IMR-90 (cell line): ENCODE results near the gene RMI1. TPM values are rescaled to one million over a fixed set of nuclear protein-coding genes. Genes with fewer than 3 reads are reported as not detected.

Experiments used
- ATAC-seq: fragments of 200-7000 bp; cut with Tn5 transposase; 2 replicates; pipeline ENCODE4 v1.9.1; 2020; ENCODE audit warnings: low read depth, mild to moderate bottlenecking, moderate library complexity
- BruUV-seq: library from RNA; stranded (reverse); fragments of 400-500 nt; replicated peaks from 2 replicates; lab custom pipeline; 2021; lab: Mats Ljungman, UMichigan
- CTCF ChIA-PET: fragments of 300-600 bp; formaldehyde crosslinking; extraction: SDS; loops from one replicate; lab custom pipeline; 2021; ENCODE audit warnings: antibody characterized with exemption; lab: Yijun Ruan, JAX
- POLR2A ChIA-PET: fragments of 300-600 bp; sonication (Branson Sonifier 250); formaldehyde crosslinking; loops from one replicate; lab custom pipeline; 2022; ENCODE audit warnings: antibody characterized with exemption; ENCODE audit not compliant: unreplicated experiment; lab: Charles Lee
- DNase-seq: peaks from one replicate; pipeline ENCODE4 v3.0.0; 2013
- H2AFZ ChIP-seq: replicated peaks from 2 replicates; pipeline ENCODE3; 2013; ENCODE audit warnings: low read length, mild to moderate bottlenecking; ENCODE audit not compliant: poor library complexity
- H2AK5ac ChIP-seq: 2 replicates; pipeline ENCODE4 v1.6.1; 2013; ENCODE audit warnings: low read depth, low read length, inconsistent platforms
- H2AK9ac ChIP-seq: replicated peaks from 2 replicates; pipeline ENCODE3; 2013; ENCODE audit warnings: mild to moderate bottlenecking, low read depth, low read length, moderate library complexity; ENCODE audit not compliant: poor library complexity
- H2BK120ac ChIP-seq: 2 replicates; pipeline ENCODE4 v1.6.1; 2013; ENCODE audit warnings: low read depth, low read length, inconsistent platforms
- H2BK15ac ChIP-seq: 3 replicates; pipeline ENCODE4 v1.6.1; 2013; ENCODE audit warnings: low read depth, low read length, inconsistent platforms
- H2BK20ac ChIP-seq: 2 replicates; pipeline ENCODE4 v1.6.1; 2013; ENCODE audit warnings: low read depth, mild to moderate bottlenecking, inconsistent platforms, low read length, moderate library complexity
- H2BK5ac ChIP-seq: 2 replicates; pipeline ENCODE4 v1.6.1; 2013; ENCODE audit warnings: mild to moderate bottlenecking, low read depth, low read length, inconsistent platforms; ENCODE audit not compliant: poor library complexity, severe bottlenecking
- H3K14ac ChIP-seq: replicated peaks from 2 replicates; pipeline ENCODE4 v1.6.1; 2013; ENCODE audit warnings: low read depth, low read length, inconsistent platforms
- H3K18ac ChIP-seq: 2 replicates; pipeline ENCODE4 v1.6.1; 2013; ENCODE audit warnings: low read depth, low read length, control low read depth
- H3K23ac ChIP-seq: 2 replicates; pipeline ENCODE4 v1.6.1; 2013; ENCODE audit warnings: low read depth, low read length, inconsistent platforms
- H3K27ac ChIP-seq: 2 replicates; pipeline ENCODE4 v1.5.1; 2013; ENCODE audit warnings: mild to moderate bottlenecking, control low read depth, low read length; ENCODE audit not compliant: insufficient read depth
- H3K27me3 ChIP-seq: 2 replicates; pipeline ENCODE4 v1.6.1; 2013; ENCODE audit warnings: low read length; ENCODE audit not compliant: control insufficient read depth, insufficient read depth
- H3K36me3 ChIP-seq: 2 replicates; pipeline ENCODE4 v1.6.1; 2013; ENCODE audit warnings: low read length, mixed read lengths; ENCODE audit not compliant: control insufficient read depth, insufficient read depth
- H3K4ac ChIP-seq: 2 replicates; pipeline ENCODE4 v1.6.1; 2013; ENCODE audit warnings: low read depth, low read length, inconsistent platforms
- H3K4me1 ChIP-seq: 2 replicates; pipeline ENCODE4 v1.6.1; 2013; ENCODE audit warnings: low read length, mixed read lengths; ENCODE audit not compliant: control insufficient read depth, insufficient read depth
- H3K4me2 ChIP-seq: 2 replicates; pipeline ENCODE4 v1.6.1; 2013; ENCODE audit warnings: low read depth, mild to moderate bottlenecking, control low read depth, low read length, moderate library complexity
- H3K4me3 ChIP-seq: 2 replicates; pipeline ENCODE4 v1.5.1; 2013; ENCODE audit warnings: low read depth, mild to moderate bottlenecking, control low read depth, low read length, moderate library complexity; ENCODE audit not compliant: insufficient read depth
- H3K56ac ChIP-seq: 2 replicates; pipeline ENCODE4 v1.6.1; 2013; ENCODE audit warnings: low read length, inconsistent platforms; ENCODE audit not compliant: insufficient read depth; ENCODE audit errors: extremely low read depth
- H3K79me1 ChIP-seq, 2 experiments: 2 replicates each; pipeline ENCODE4 v1.6.1; 2013; ENCODE audit warnings: low read length in 2 of 2, inconsistent platforms in 1 of 2, low read depth in 1 of 2
- H3K9ac ChIP-seq: 2 replicates; pipeline ENCODE4 v1.6.1; 2013; ENCODE audit warnings: low read depth, low read length, control low read depth
- H3K9me1 ChIP-seq: 2 replicates; pipeline ENCODE4 v1.6.1; 2013; ENCODE audit warnings: low read length, inconsistent platforms; ENCODE audit not compliant: insufficient read depth
- H3K9me3 ChIP-seq: 2 replicates; pipeline ENCODE4 v1.6.1; 2013; ENCODE audit warnings: low read length; ENCODE audit not compliant: control insufficient read depth, insufficient read depth
- H4K20me1 ChIP-seq: 2 replicates; pipeline ENCODE4 v1.6.1; 2013; ENCODE audit warnings: low read length, inconsistent platforms; ENCODE audit not compliant: insufficient read depth
- H4K5ac ChIP-seq: 2 replicates; pipeline ENCODE4 v1.6.1; 2013; ENCODE audit warnings: mild to moderate bottlenecking, low read depth, low read length, control low read depth
- H4K8ac ChIP-seq, 2 experiments: 2 replicates each; pipeline ENCODE4 v1.6.1; 2013; ENCODE audit warnings: low read depth in 2 of 2, low read length in 2 of 2, control low read depth in 1 of 2, inconsistent platforms in 1 of 2
- H4K91ac ChIP-seq: 2 replicates; pipeline ENCODE4 v1.6.1; 2013; ENCODE audit warnings: low read depth, low read length, inconsistent platforms; ENCODE audit not compliant: insufficient read depth
- BHLHE40 ChIP-seq: fragments of 150-350 bp; IDR thresholded peaks from 2 replicates; pipeline ENCODE4 v1.6.1; 2016; ENCODE audit warnings: mild to moderate bottlenecking, low read depth, low read length
- CEBPB ChIP-seq: IDR thresholded peaks from 2 replicates; pipeline ENCODE4 v1.6.1; 2012; ENCODE audit warnings: low read depth, low read length, improper control_type of control experiment
- CHD1 ChIP-seq: IDR thresholded peaks from 2 replicates; pipeline ENCODE4 v1.6.1; 2012; ENCODE audit warnings: low read depth, low read length, improper control_type of control experiment
- CTCF ChIP-seq: conservative IDR thresholded peaks from 2 replicates; pipeline ENCODE4 v1.5.1; 2012; ENCODE audit warnings: mild to moderate bottlenecking, low read depth, low read length, improper control_type of control experiment
- FOS ChIP-seq: fragments of 150-350 bp; IDR thresholded peaks from 2 replicates; pipeline ENCODE4 v1.6.1; 2016; ENCODE audit warnings: low read depth, low read length
- MAFK ChIP-seq: IDR thresholded peaks from 2 replicates; pipeline ENCODE4 v1.6.1; 2012; ENCODE audit warnings: low read depth, low read length, improper control_type of control experiment
- MAZ ChIP-seq: IDR thresholded peaks from 2 replicates; pipeline ENCODE4 v1.6.1; 2012; ENCODE audit warnings: low read depth, mild to moderate bottlenecking, low read length, improper control_type of control experiment, moderate library complexity, borderline replicate concordance
- MXI1 ChIP-seq: IDR thresholded peaks from 2 replicates; pipeline ENCODE4 v1.6.1; 2012; ENCODE audit warnings: low read depth, mild to moderate bottlenecking, low read length, moderate library complexity, borderline replicate concordance
- NFE2L2 ChIP-seq: fragments of 150-350 bp; IDR thresholded peaks from 2 replicates; pipeline ENCODE4 v1.6.1; 2016; ENCODE audit warnings: low read depth, mild to moderate bottlenecking, low read length
- POLR2A ChIP-seq: IDR thresholded peaks from 2 replicates; pipeline ENCODE4 v1.6.1; 2012; ENCODE audit warnings: mild to moderate bottlenecking, low read depth, low read length
- RAD21 ChIP-seq: IDR thresholded peaks from 2 replicates; pipeline ENCODE4 v1.6.1; 2012; ENCODE audit warnings: low read length, improper control_type of control experiment
- RCOR1 ChIP-seq: IDR thresholded peaks from 2 replicates; pipeline ENCODE4 v1.6.1; 2012; ENCODE audit warnings: mild to moderate bottlenecking, low read length, improper control_type of control experiment; ENCODE audit not compliant: insufficient replicate concordance
- SMC3 ChIP-seq: fragments of 150-350 bp; IDR thresholded peaks from 2 replicates; pipeline ENCODE4 v1.6.1; 2016; ENCODE audit warnings: low read depth, mild to moderate bottlenecking, antibody characterized with exemption, low read length, moderate library complexity
- USF2 ChIP-seq: fragments of 150-350 bp; IDR thresholded peaks from 2 replicates; pipeline ENCODE4 v1.6.1; 2017; ENCODE audit warnings: mild to moderate bottlenecking, antibody characterized with exemption, low read length, low read depth
- WGBS, 2 experiments: methylation state at CpG; one replicate each; pipeline versions ENCODE4 v1.1.5 to v1.1.7; 2013; ENCODE audit warnings: missing lambda C conversion rate in 2 of 2; ENCODE audit not compliant: insufficient read length in 1 of 2; ENCODE audit errors: extremely low coverage in 2 of 2; 5-methylcytosine and 5-hydroxymethylcytosine counted together
- dilution Hi-C: fragments of 300-500 bp; cut with HindIII; formaldehyde crosslinking; loops from one replicate; pipeline ENCODE4 v1.14.3; 2018; ENCODE audit warnings: low sequenced_read_pairs; ENCODE audit not compliant: unreplicated experiment
- in situ Hi-C: fragments of 300-500 bp; cut with MboI; formaldehyde crosslinking; loops from 3 replicates; pipeline ENCODE4 v1.14.3; 2019; ENCODE audit warnings: low sequenced_read_pairs, inconsistent platforms, mixed read lengths
- intact Hi-C: fragments of 100-400 bp; cut with micrococcal nuclease; formaldehyde crosslinking; loops from 2 replicates; pipeline ENCODE4 v1.10.0; 2022
- polyA plus RNA-seq, 3 experiments: library from polyadenylated mRNA; depleted of rRNA; stranded (reverse); fragments of >200 nt; gene quantifications; 2 replicates each; pipeline ENCODE4 v1.2.3, GENCODE V29; 2012; ENCODE audit warnings: low replicate concordance in 1 of 3
- total RNA-seq: library from RNA; depleted of rRNA; stranded (reverse); fragments of >200 nt; gene quantifications from 2 replicates; pipeline ENCODE4 v1.2.3, GENCODE V29; 2012
- TF ChIP-seq, protein P1 (sequence below): fragments of 150-350 bp; IDR thresholded peaks from 2 replicates; pipeline ENCODE4 v1.6.1; 2016; ENCODE audit warnings: low read depth, mild to moderate bottlenecking, low read length, moderate library complexity, borderline replicate concordance

RMI1 gene
- total and polyA plus RNA-seq, 2 of the 4 experiments (the other 2 are of a cell fraction), result 4.4 to 6.8 TPM

- H3K4me1 ChIP-seq, result peaks cover 2% of the 10 kb centered on the region; the same call in 1 of the 2 replicates
- ChIA-PET POLR2A (no interaction called here), CTCF (no interaction called here)
- no peak overlapping the region for H2AK5ac ChIP-seq
- no peaks in the 10 kb centered on the region for H3K9me1 ChIP-seq
- H3K27ac ChIP-seq, result no peak overlapping the region
- H3K4me2 ChIP-seq, result no peak overlapping the region
- no peak overlapping the region for H3K14ac ChIP-seq
- peaks cover 10 to 11% of the 10 kb centered on the region in 2 experiments for H3K79me1 ChIP-seq
- H2AFZ ChIP-seq, result no peak overlapping the region
- H3K27me3 ChIP-seq, result no peaks in the 10 kb centered on the region
- 0 out of 2 replicates have a peak overlapping the region, but pooled peaks have one; percentile 37 for H2BK20ac ChIP-seq
- H3K4ac ChIP-seq, result no peak overlapping the region
- no peak overlapping the region for H2BK5ac ChIP-seq
- no peak overlapping the region for H4K5ac ChIP-seq
- BruUV-seq, result no TSS peak
- H3K56ac ChIP-seq, result no peak overlapping the region
- no peak overlapping the region for H2BK15ac ChIP-seq
- in situ Hi-C loops (no loop called here), dilution Hi-C loops (no loop called here), intact Hi-C loops (no loop called here)
- no CpG with 5 or more reads among the region's 2 CpGs for WGBS, 2 experiments
- H4K20me1 ChIP-seq, result no peaks in the 10 kb centered on the region
- H3K4me3 ChIP-seq, result no peak overlapping the region
- no peak overlapping the region for H2BK120ac ChIP-seq
- H4K91ac ChIP-seq, result no peak overlapping the region
- DNase-seq (no peak), ATAC-seq (no peak)
- H3K9ac ChIP-seq, result no peak overlapping the region
- H3K18ac ChIP-seq, result no peak overlapping the region
- no peak overlapping the region for H4K8ac ChIP-seq
- H2AK9ac ChIP-seq, result no peak overlapping the region
- H3K9me3 ChIP-seq, result no peaks in the 10 kb centered on the region
- TF ChIP-seq USF2 (no peak), MAZ (no peak), CTCF (no peak), RCOR1 (no peak), CEBPB (no peak), MXI1 (no peak), NFE2L2 (no peak), RAD21 (no peak), MAFK (no peak), FOS (no peak), BHLHE40 (no peak), SMC3 (no peak), POLR2A (no peak), CHD1 (no peak)
- TF ChIP-seq, protein P1, sequence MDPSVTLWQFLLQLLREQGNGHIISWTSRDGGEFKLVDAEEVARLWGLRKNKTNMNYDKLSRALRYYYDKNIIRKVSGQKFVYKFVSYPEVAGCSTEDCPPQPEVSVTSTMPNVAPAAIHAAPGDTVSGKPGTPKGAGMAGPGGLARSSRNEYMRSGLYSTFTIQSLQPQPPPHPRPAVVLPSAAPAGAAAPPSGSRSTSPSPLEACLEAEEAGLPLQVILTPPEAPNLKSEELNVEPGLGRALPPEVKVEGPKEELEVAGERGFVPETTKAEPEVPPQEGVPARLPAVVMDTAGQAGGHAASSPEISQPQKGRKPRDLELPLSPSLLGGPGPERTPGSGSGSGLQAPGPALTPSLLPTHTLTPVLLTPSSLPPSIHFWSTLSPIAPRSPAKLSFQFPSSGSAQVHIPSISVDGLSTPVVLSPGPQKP, result no peak
- H3K23ac ChIP-seq, result no peak overlapping the region
- no peaks in the 10 kb centered on the region for H3K36me3 ChIP-seq
Observed at GRCh38 chr9:84001621-84002020, 21.0 kb downstream of the RMI1 start.
